ENCODE results near the gene SIPA1L2.
A peak's percentile ranks its signal among the peaks of the same experiment; 100 is the strongest.

SIPA1L2 gene

DNA sequence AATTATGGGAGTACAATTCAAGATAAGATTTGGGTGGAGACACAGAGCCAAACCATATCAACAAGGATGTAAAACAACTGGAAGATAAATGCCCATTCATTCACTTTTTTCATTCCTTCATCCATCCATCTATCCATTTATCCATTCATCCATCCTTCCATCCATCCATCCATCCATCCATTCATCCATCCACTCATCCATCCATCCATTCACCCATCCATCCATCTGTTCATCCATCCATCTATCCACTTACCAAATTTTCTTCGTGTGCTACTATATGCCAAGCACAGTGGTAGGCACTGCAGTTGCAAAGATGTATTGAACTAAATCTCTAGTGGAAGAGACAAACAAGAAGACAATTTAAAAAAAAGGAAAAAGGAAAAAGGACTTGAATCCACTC, 14.3 kb upstream of the SIPA1L2 start:
- TF ChIP-seq, protein P1, sequence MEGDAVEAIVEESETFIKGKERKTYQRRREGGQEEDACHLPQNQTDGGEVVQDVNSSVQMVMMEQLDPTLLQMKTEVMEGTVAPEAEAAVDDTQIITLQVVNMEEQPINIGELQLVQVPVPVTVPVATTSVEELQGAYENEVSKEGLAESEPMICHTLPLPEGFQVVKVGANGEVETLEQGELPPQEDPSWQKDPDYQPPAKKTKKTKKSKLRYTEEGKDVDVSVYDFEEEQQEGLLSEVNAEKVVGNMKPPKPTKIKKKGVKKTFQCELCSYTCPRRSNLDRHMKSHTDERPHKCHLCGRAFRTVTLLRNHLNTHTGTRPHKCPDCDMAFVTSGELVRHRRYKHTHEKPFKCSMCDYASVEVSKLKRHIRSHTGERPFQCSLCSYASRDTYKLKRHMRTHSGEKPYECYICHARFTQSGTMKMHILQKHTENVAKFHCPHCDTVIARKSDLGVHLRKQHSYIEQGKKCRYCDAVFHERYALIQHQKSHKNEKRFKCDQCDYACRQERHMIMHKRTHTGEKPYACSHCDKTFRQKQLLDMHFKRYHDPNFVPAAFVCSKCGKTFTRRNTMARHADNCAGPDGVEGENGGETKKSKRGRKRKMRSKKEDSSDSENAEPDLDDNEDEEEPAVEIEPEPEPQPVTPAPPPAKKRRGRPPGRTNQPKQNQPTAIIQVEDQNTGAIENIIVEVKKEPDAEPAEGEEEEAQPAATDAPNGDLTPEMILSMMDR (conservative IDR thresholded peaks at IDR 0.05; ENCODE audit: low read depth, low read length), result no peak
- no peak for DNase-seq (ENCODE audit: low read depth)
- H3K4me3 ChIP-seq (ENCODE audit: low read depth, low read length), result no peak overlapping the region

DNA sequence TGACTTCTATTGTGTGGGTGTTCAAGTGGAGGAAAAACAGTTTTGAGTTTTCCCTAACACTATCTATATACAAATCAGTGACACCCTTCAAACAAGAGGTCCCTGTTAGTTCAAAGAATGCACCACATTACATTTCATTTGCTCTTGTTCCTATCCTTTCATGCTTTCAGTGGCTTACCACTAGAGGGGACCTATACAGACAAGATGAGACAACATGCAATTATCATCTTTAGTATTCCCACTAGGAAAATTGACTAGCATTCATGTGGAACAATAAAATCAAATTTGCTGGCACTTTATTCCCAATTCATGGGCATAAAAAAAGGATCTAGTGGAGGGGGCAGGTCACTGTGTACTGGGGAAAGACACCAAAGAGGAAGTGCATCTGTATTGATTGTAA, 13.3 kb upstream of the SIPA1L2 start:
- DNase-seq (ENCODE audit: low read depth), result peak; percentile 33
- no peak overlapping the region for H3K4me3 ChIP-seq (ENCODE audit: low read depth, low read length)
- TF ChIP-seq, protein P1 (conservative IDR thresholded peaks at IDR 0.05; ENCODE audit: low read depth, low read length), result peak; percentile 50

DNA sequence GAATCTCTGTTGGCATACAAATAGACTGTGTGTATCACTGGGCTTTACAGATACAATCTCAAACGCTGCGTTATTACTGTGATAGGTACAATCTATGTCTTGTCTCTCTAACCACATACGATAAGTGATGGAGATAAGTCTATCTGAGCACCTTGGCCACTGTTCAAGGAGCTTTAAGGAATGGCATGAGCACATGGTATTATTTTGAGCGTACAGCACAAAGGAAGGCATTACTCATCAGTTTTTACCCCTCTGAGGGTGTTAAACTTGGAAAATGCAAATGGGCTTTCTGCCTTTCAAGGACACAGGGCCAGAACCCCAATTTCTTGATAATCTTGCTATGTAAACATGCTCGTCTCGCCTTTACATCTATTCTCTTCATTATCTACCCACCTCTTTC, 11.6 kb upstream of the SIPA1L2 start:
- no peak for DNase-seq (ENCODE audit: low read depth)
- H3K4me3 ChIP-seq (ENCODE audit: low read depth, low read length), result no peak overlapping the region
- TF ChIP-seq, protein P1 (conservative IDR thresholded peaks at IDR 0.05; ENCODE audit: low read depth, low read length), result no peak

DNA sequence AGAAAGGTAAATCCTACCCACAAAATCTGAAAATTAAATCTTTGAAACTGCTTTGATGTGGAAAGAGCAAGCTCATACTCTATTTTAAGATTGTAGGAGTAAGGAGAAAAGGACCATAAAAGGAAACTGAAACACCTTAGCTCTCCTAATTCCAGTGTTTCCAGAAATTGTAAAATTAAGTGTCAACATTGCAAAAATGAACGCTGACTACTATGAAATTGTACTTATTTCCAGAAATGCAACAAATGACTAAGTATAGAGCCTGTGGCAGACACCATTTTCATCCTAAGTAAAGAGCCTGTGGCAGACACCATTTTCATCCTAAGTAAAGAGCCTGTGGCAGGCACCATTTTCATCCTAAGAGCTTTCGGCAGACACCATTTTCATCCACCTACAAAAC, 6.9 kb upstream of the SIPA1L2 start:
- DNase-seq (ENCODE audit: low read depth), result no peak
- no peak overlapping the region for H3K4me3 ChIP-seq (ENCODE audit: low read depth, low read length)
- TF ChIP-seq, protein P1 (conservative IDR thresholded peaks at IDR 0.05; ENCODE audit: low read depth, low read length), result no peak

DNA sequence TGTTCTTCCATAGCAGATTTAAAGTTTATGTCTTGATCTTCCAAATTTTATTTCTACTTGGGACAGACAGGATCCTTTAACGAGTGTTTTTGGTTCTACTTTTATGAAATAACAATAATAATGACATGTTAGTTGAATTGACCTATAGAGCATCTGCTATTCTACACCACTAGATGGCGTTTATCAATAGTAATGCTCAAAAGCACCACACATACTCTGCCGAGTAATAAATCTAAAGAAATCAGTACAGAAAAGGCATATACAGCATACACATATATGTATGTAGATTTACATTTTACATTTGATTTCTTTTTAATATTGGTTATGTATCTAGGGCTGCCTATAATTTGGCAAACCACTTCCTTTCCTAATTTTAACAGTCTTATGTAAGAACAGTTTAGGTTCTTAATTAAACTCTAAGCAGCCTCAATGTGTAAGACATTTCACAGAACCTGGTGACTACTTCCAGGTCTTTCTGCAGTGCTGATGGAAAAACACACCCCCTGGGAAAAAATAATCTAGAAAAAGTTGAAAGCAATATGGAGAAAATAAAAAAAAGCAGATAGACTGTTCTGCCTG, 5.9 kb upstream of the SIPA1L2 start:
- TF ChIP-seq, protein P1 (conservative IDR thresholded peaks at IDR 0.05; ENCODE audit: low read depth, low read length), result peak; percentile 66
- DNase-seq (ENCODE audit: low read depth), result peak; percentile 83
- H3K4me3 ChIP-seq (ENCODE audit: low read depth, low read length), result no peak overlapping the region

DNA sequence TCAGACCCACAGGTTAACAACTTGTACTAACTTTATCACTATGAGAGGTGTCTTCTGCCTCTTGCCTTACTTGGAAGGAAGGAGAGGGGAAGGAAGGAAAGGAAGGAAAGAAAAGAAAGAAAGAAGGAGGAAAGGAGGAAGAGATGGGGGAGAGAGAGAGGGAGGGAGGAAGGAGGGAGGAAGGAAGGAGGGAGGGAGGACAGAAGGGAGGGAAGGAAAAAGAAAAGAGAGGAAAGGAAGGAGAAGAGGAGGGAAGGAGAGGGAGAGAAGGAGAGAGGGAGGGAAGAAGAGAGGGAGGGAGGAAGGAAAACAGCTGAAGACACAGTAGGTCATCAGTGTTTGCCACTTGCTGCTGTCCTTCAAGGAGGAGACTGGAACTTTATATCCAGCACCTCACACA, 5.3 kb upstream of the SIPA1L2 start:
- DNase-seq (ENCODE audit: low read depth), result no peak
- no peak overlapping the region for H3K4me3 ChIP-seq (ENCODE audit: low read depth, low read length)
- TF ChIP-seq, protein P1 (conservative IDR thresholded peaks at IDR 0.05; ENCODE audit: low read depth, low read length), result no peak

DNA sequence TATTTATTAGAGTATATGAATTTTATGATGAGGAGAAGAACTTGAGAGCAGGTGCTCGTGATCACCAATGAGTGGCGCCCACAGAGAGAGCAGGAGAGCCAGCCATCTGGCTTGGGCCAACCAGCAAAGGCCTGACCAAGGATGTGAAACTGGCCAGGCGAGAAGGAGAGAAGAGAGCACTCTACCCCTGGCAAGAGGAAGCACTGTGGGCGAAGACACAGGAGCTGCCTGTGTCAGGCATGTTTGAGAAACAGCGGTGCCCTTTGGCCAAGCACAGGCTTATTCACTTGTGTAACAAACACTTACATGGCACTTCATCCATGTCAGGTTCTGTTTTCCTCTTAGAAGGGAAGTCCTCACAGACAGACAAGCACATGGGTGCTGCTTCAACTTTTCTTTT, 4.2 kb upstream of the SIPA1L2 start:
- H3K4me3 ChIP-seq (ENCODE audit: low read depth, low read length), result no peak overlapping the region
- TF ChIP-seq, protein P1 (conservative IDR thresholded peaks at IDR 0.05; ENCODE audit: low read depth, low read length), result no peak
- no peak for DNase-seq (ENCODE audit: low read depth)

Data from choroid plexus epithelial cell (primary cell).